Fibroblast of villous mesenchyme (primary cell): ENCODE results near the gene GTF2H4. TPM values are rescaled to one million over a fixed set of nuclear protein-coding genes. Genes with fewer than 3 reads are reported as not detected.

ENCODE experiments used
- DNase-seq: peaks from one replicate; pipeline ENCODE4 v3.0.0-alpha.2; 2010; ENCODE audit warnings: low read depth
- H3K4me3 ChIP-seq: 2 replicates; pipeline ENCODE4 v1.5.1; 2011; ENCODE audit warnings: low read depth, mild to moderate bottlenecking, low read length
- total RNA-seq: library from RNA; depleted of rRNA; stranded (reverse); fragments of >200 nt; gene quantifications from 2 replicates; pipeline ENCODE4 v1.2.3, GENCODE V29; 2012
- TF ChIP-seq, protein P1 (sequence below): IDR thresholded peaks from 2 replicates; pipeline ENCODE4 v1.5.1; 2012; ENCODE audit warnings: low read depth, mild to moderate bottlenecking, low read length; ENCODE audit not compliant: insufficient read depth

The GTF2H4 gene
- total RNA-seq, 1 donor, result 14.7 TPM

- TF ChIP-seq, protein P1, sequence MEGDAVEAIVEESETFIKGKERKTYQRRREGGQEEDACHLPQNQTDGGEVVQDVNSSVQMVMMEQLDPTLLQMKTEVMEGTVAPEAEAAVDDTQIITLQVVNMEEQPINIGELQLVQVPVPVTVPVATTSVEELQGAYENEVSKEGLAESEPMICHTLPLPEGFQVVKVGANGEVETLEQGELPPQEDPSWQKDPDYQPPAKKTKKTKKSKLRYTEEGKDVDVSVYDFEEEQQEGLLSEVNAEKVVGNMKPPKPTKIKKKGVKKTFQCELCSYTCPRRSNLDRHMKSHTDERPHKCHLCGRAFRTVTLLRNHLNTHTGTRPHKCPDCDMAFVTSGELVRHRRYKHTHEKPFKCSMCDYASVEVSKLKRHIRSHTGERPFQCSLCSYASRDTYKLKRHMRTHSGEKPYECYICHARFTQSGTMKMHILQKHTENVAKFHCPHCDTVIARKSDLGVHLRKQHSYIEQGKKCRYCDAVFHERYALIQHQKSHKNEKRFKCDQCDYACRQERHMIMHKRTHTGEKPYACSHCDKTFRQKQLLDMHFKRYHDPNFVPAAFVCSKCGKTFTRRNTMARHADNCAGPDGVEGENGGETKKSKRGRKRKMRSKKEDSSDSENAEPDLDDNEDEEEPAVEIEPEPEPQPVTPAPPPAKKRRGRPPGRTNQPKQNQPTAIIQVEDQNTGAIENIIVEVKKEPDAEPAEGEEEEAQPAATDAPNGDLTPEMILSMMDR, result no peak
- peak within 1 kb of the TSS; percentile 74 for H3K4me3 ChIP-seq
- peak; percentile 65 for DNase-seq
Observed at GRCh38 chr6:30883685-30884520, 24.1 kb upstream of the GTF2H4 start, which contains the start of gene DDR1. Gene DDR1, plus strand, starts transcription at chr6:30884519. Its CDS starts 4,211 bp downstream, at chr6:30888730.

DNA sequence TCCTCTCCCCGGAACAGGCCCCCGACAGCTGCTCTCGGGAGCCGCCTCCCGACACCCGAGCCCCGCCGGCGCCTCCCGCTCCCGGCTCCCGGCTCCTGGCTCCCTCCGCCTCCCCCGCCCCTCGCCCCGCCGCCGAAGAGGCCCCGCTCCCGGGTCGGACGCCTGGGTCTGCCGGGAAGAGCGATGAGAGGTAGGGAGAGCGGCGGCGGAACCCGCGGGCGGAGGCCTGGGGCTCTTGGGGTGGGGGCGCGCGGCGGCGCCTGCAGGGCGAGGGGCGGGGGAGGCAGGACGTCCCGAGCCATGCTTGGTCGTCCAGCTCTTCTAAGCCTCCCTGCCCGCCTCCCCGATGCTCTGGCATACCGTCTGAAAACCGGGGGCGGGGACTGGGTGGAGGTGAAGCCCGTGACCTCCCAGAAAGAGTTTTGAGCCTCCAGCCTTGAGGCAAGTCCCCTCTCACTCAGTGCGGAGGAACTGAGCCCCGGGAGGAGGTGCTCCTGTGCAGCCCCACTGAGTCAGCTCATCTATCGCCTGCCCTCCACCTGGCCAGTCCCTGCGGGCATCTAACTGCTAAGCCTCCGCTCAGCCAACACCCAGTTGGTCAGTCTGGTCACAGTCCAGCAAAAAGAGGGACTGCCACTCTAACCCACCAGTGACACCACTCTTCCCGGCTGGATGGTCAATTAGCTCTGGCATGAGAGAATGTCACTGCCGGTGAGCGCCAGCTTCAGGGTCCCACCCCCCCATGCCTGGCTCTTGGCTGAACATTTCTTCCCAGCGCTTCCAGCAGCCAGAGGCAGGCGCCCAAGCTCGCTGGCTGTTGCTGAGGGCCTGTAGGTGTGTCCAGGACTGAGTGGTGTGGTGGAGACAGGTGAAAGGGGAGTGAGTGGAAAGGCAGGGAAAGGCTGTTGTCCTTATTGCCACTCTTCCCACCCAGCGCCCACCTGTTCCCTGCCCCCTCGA is 23.2 kb upstream of the GTF2H4 start:
- H3K4me3 ChIP-seq, result peak overlapping the region; percentile 74
- DNase-seq, result peak; percentile 29
- TF ChIP-seq, protein P1, result no peak

- TF ChIP-seq, protein P1, result no peak
- DNase-seq, result peak; percentile 19
- H3K4me3 ChIP-seq, result peak overlapping the region; percentile 74
Observed at GRCh38 chr6:30885481-30885998, 22.5 kb upstream of the GTF2H4 start.

- DNase-seq, result peak; percentile 83
- H3K4me3 ChIP-seq, result peak overlapping the region; percentile 74
- TF ChIP-seq, protein P1, result no peak
Observed at GRCh38 chr6:30885999-30886896, 21.8 kb upstream of the GTF2H4 start.

GRCh38 chr6:30886897-30887255 is 21.1 kb upstream of the GTF2H4 start:
- DNase-seq, result no peak
- TF ChIP-seq, protein P1, result no peak
- no peak overlapping the region for H3K4me3 ChIP-seq
